Lung (tissue), 12 donors: Measurements from ENCODE around the gene ANKRD23. TPM values are rescaled to one million over a fixed set of nuclear protein-coding genes. Genes with fewer than 3 reads are reported as not detected.
"Not testable (repeated sequence)": the region's sequence is repeated elsewhere in the genome, so short reads cannot be mapped to it uniquely, and the experiment has no call there.

Experiments used
- ATAC-seq: fragments of 200-7000 bp; cut with Tn5 transposase; one replicate; pipeline ENCODE4 v1.9.1; 2020; ENCODE audit warnings: moderate number of reproducible peaks; ENCODE audit not compliant: insufficient read depth, low FRiP score
- DNase-seq, 3 donors: peaks; one replicate each; pipeline ENCODE4 v3.0.0-alpha.2; 2013 to 2017
- H3K27ac ChIP-seq, 2 donors: one replicate each; pipeline ENCODE4 v1.5.1; 2013; ENCODE audit warnings: mild to moderate bottlenecking in 2 of 2, moderate library complexity in 2 of 2, control low read depth in 1 of 2, inconsistent platforms in 1 of 2, low read depth in 1 of 2, low read length in 1 of 2
- H3K27me3 ChIP-seq, 3 donors: one replicate each; pipeline ENCODE4 v1.5.1; 2013; ENCODE audit warnings: low read length in 2 of 3; ENCODE audit not compliant: control insufficient read depth in 3 of 3, insufficient read depth in 3 of 3
- H3K36me3 ChIP-seq, 4 donors: one replicate each; pipeline ENCODE4 v1.5.1; 2013; ENCODE audit warnings: low read length in 4 of 4, mild to moderate bottlenecking in 1 of 4, moderate library complexity in 1 of 4; ENCODE audit not compliant: control insufficient read depth in 4 of 4, insufficient read depth in 4 of 4
- H3K4me1 ChIP-seq, 5 donors: one replicate each; pipeline ENCODE4 v1.5.1; 2013; ENCODE audit warnings: low read length in 5 of 5, mild to moderate bottlenecking in 2 of 5, moderate library complexity in 1 of 5; ENCODE audit not compliant: control insufficient read depth in 5 of 5, insufficient read depth in 5 of 5
- H3K4me3 ChIP-seq: one replicate; pipeline ENCODE4 v1.5.1; 2013; ENCODE audit warnings: mild to moderate bottlenecking, control low read depth, moderate library complexity
- H3K9ac ChIP-seq, 2 donors: one replicate each; pipeline ENCODE4 v1.5.1; 2013; ENCODE audit warnings: low read length in 2 of 2, control low read depth in 1 of 2; ENCODE audit not compliant: insufficient read depth in 1 of 2
- H3K9me3 ChIP-seq, 4 donors: one replicate each; pipeline ENCODE4 v1.5.1; 2013; ENCODE audit warnings: low read length in 3 of 4, mild to moderate bottlenecking in 1 of 4, moderate library complexity in 1 of 4; ENCODE audit not compliant: control insufficient read depth in 4 of 4, insufficient read depth in 3 of 4
- CTCF ChIP-seq: IDR thresholded peaks from 2 replicates; pipeline ENCODE4 v1.5.1; 2012; ENCODE audit warnings: mild to moderate bottlenecking; ENCODE audit errors: control extremely low read depth, extremely low read depth
- WGBS, 2 donors: extraction: QIAGEN DNeasy Blood & Tissue Kit; methylation state at CpG; one replicate each; pipeline ENCODE4 v1.1.7; 2013; 5-methylcytosine and 5-hydroxymethylcytosine counted together
- polyA plus RNA-seq, 2 donors: library from polyadenylated mRNA; stranded (reverse); fragments of 200-250 nt; gene quantifications; one replicate each; pipeline ENCODE4 v1.2.1, GENCODE V29; 2013
- total RNA-seq, 2 donors: library from RNA; depleted of rRNA in 1 of 2; stranded (reverse); fragments of >200 nt in 1 of 2; gene quantifications; one replicate each; pipeline ENCODE4 v1.2.1, GENCODE V29; 2014 to 2021
- donor health status: control.
- donor health status: control.
- donor health status: Bipolar disorder and iron deficiency.
- donor health status: healthy.
- donor health status: DM: yes; HTN: yes; CAD: no.

The ANKRD23 gene
- total and polyA plus RNA-seq, 4 donors: 1.5 to 6.9 (median 4.4) TPM

GRCh38 chr2:96863575-96864342, 19.9 kb upstream of the ANKRD23 start:
- Histone ChIP-seq H3K9me3 (no peaks in the 10 kb centered on the region), H3K27me3 (no peaks in the 10 kb centered on the region), H3K9ac (no peak overlapping the region), H3K4me1 (peaks cover 0 to 26% (median 11%) of the 10 kb centered on the region in 5 donors), H3K27ac (no peak overlapping the region), H3K4me3 (no peak overlapping the region), H3K36me3 (peaks cover 0 to 56% (median 46%) of the 10 kb centered on the region in 4 donors)
- DNase-seq (no peak), ATAC-seq (no peak)
- no peak for TF ChIP-seq CTCF
- WGBS, 2 donors: 87 to 95% methylated on average over 19 of the region's 19 CpGs

- not testable (repeated sequence) for H3K9ac ChIP-seq, H3K9me3 ChIP-seq, DNase-seq, H3K27me3 ChIP-seq, ATAC-seq, H3K27ac ChIP-seq, H3K4me3 ChIP-seq
- Histone ChIP-seq H3K36me3 (peaks cover 0 to 56% (median 46%) of the 10 kb centered on the region in 4 donors), H3K4me1 (peaks cover 0 to 32% (median 11%) of the 10 kb centered on the region in 5 donors)
- 48 to 73% methylated on average over 4 of the region's 4 CpGs for WGBS, 2 donors
Measured at GRCh38 chr2:96863056-96863455, 19.2 kb upstream of the ANKRD23 start.

GRCh38 chr2:96861074-96861473, 17.3 kb upstream of the ANKRD23 start:
- H3K9me3 ChIP-seq: no peaks in the 10 kb centered on the region
- H3K4me3 ChIP-seq: no peak overlapping the region
- DNase-seq (no peak), ATAC-seq (no peak)
- H3K27ac ChIP-seq: no peak overlapping the region
- no peaks in the 10 kb centered on the region for H3K27me3 ChIP-seq
- 94 to 97% methylated on average over 17 of the region's 17 CpGs for WGBS, 2 donors
- no peak for TF ChIP-seq CTCF
- peaks cover 0 to 29% (median 4%) of the 10 kb centered on the region in 5 donors for H3K4me1 ChIP-seq
- H3K36me3 ChIP-seq: peaks cover 0 to 51% (median 36%) of the 10 kb centered on the region in 4 donors
- H3K9ac ChIP-seq: no peak overlapping the region

DNA sequence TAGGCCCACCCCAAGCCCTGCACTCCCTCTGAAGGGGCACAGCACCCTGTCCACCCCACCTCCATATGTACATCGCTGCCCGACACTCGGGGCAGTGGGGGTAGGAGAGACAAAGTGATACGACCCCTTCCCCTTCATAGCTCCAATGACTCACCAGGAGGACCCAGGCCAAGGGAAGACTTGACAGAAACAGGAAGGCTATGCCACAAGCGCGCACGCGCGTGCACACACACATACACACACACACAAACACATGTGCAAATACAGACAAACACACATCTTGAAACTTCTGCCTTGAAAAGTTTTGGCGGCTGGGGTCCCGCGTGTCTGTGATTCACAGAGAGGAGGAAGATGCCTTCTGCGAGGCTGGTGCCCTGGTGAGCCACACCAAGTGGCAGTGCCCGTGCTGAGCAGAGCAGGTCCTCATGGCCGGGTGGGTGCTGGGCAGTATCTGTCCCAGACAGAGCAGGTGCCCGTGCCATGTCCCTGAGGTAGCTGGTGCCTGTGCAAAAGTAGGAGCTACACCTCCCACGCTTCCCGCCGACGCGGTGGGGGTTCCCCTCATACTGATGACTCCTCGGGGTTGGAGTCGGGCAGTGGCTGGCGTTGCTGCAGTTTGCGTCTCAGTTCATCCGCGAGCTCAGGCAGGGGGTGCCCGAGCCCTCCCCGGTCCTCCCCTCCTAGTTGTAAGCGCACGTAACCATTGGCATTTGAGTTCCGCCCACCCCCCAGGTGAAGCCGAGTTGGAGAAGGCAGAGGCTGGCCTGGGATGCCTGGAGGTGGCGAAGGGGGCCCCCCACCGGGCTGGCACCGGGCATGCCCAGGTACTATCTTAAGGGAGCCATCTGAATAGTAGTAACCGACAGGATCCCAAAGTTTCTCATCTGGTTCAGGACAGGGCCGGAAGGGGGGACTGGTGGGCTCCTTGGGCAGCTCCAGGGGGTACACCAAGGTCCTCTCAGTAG, 16.5 kb upstream of the ANKRD23 start:
- ATAC-seq (no peak), DNase-seq (no peak)
- Histone ChIP-seq H3K4me1 (peaks cover 0 to 29% (median 4%) of the 10 kb centered on the region in 5 donors), H3K4me3 (no peak overlapping the region), H3K27ac (peak overlapping the region in 1 of 2 donors; percentile 44), H3K27me3 (no peaks in the 10 kb centered on the region), H3K9ac (no peak overlapping the region), H3K36me3 (peaks cover 0 to 44% (median 29%) of the 10 kb centered on the region in 4 donors), H3K9me3 (no peaks in the 10 kb centered on the region)
- whole genome bisulfite sequencing, 2 donors: 76 to 81% methylated on average over 38 of the region's 38 CpGs
- TF ChIP-seq CTCF: no peak
